H1 (cell line): ENCODE results near the gene MBTPS1. TPM values are rescaled to one million over a fixed set of nuclear protein-coding genes. Genes with fewer than 3 reads are reported as not detected.

Experiments
- NANOG ChIP-seq: IDR thresholded peaks from 2 replicates; pipeline ENCODE4 v1.6.1; 2011; ENCODE audit warnings: low read length, low read depth, mild to moderate bottlenecking, inconsistent platforms; ENCODE audit not compliant: insufficient read depth, poor library complexity, severe bottlenecking
- NRF1 ChIP-seq: IDR thresholded peaks from 2 replicates; pipeline ENCODE4 v1.6.1; 2011; ENCODE audit warnings: mild to moderate bottlenecking, low read depth, low read length, improper control_type of control experiment
- polyA plus RNA-seq, 7 experiments: library from polyadenylated mRNA; depleted of rRNA in 3 of 7; stranded (reverse) in 5 of 7; unstranded in 2 of 7; fragments of >200 nt in 5 of 7; fragments of 200-250 nt in 2 of 7; gene quantifications; 1 replicate in 5 of 7; 2 replicates in 1 of 7; 4 replicates in 1 of 7; pipeline versions ENCODE4 v1.2.1 to v1.2.3, GENCODE V29; 2011 to 2013; ENCODE audit warnings: missing spikeins in 2 of 7, mixed read lengths in 2 of 7
- total RNA-seq: library from RNA; stranded (reverse); fragmentation: NEBNext Ultra II Directional; extraction: Animal tissue kit (Norgen Biotek cat#: 25700); gene quantifications from 2 replicates; pipeline ENCODE4 v1.2.1, GENCODE V29; 2021

The MBTPS1 gene
- total and polyA plus RNA-seq, 2 of the 8 experiments (the other 6 are each of a cell fraction or from before 2014, with no cell fraction given): 30.6 to 53.3 TPM

DNA sequence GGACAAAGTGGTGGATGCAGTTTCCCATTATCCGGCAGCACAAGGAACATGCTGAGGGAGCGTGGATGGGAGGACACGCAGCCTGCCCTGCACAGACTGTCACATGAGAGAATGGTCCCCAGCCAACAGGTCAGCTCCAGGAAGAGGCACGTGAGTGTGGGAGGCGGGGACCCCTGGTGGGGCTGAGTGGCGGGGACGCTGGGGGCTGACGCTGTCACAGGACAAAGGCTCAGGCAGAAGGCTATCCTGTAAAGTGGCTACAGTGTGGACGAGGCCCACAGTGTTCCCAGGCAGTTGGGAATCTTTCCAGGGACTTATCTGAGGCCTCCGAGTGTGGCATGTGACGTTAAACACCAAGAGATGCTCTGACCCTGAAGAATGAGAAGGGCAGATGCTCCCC is 30.4 kb downstream of the MBTPS1 start (continued):
- TF ChIP-seq NRF1: no peak
- TF ChIP-seq NANOG: no peak
